ENCODE measurements around the gene CDCA4.

DNA sequence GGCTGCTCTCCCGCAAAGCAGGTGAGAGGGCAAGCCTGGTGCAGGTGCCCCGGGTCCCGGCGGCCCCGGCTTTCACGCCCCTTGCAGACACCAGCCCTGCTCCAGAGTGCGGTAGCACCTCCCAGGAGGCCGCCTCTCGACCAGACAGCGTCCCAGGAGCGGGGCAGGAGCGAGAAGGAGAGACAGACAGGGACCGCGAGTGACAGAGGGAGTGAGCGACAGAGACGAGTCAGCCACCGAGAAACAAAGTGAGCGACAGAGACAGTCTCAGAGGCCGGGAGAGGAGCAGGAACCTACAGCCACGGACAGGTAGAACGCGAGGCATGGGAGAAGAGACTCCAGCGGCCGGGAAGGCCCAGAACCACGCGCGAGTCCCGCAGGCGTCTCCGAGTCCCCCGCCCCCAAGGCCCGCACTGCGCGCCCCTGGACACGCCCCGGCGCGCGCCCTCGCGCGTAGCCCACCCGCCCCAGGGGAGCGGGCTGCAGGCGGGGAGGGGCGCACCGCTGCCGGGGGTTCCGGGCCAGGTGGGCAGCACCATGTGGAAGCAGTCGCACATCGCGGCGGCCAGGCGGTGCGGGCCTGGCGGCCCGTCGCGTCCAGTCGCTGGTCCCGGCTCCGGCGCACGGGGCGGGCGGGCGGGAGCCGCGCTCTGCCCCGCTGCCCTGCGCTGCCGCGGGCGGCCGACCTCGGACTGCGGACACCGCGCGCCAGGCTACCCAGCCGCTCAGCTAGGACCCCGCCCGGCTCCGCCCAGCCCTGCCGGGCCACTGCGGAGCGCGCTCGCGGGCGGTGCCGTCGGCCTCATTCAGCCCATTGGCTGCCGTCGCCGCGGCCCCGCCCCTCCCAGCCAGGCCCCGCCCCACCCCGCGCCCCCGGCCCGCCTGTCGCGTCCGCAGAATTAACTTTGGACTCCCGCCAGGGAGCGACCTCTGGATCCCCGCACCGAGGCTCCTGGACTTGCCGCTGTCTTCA lies 42.9 kb downstream of the CDCA4 start, which contains the start of gene AHNAK2:
- no peak for TF ChIP-seq POLR2A (IDR thresholded peaks at IDR 0.05)
- TF ChIP-seq, protein P1, sequence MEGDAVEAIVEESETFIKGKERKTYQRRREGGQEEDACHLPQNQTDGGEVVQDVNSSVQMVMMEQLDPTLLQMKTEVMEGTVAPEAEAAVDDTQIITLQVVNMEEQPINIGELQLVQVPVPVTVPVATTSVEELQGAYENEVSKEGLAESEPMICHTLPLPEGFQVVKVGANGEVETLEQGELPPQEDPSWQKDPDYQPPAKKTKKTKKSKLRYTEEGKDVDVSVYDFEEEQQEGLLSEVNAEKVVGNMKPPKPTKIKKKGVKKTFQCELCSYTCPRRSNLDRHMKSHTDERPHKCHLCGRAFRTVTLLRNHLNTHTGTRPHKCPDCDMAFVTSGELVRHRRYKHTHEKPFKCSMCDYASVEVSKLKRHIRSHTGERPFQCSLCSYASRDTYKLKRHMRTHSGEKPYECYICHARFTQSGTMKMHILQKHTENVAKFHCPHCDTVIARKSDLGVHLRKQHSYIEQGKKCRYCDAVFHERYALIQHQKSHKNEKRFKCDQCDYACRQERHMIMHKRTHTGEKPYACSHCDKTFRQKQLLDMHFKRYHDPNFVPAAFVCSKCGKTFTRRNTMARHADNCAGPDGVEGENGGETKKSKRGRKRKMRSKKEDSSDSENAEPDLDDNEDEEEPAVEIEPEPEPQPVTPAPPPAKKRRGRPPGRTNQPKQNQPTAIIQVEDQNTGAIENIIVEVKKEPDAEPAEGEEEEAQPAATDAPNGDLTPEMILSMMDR (IDR thresholded peaks at IDR 0.05 in 8 of 11, conservative IDR thresholded peaks at IDR 0.05 in 3 of 11), result no peak

All from spleen (tissue), 7 donors.